ENCODE measurements around the gene KRT27. TPM values are rescaled to one million over a fixed set of nuclear protein-coding genes. Genes with fewer than 3 reads are reported as not detected.

Gene KRT27, protein sequence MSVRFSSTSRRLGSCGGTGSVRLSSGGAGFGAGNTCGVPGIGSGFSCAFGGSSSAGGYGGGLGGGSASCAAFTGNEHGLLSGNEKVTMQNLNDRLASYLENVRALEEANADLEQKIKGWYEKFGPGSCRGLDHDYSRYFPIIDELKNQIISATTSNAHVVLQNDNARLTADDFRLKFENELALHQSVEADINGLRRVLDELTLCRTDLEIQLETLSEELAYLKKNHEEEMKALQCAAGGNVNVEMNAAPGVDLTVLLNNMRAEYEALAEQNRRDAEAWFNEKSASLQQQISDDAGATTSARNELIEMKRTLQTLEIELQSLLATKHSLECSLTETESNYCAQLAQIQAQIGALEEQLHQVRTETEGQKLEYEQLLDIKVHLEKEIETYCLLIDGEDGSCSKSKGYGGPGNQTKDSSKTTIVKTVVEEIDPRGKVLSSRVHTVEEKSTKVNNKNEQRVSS
- total RNA-seq (2013; cell fraction: nucleolus; rRNA removed) = not detected in 2 replicates
- total RNA-seq (2014; rRNA removed) = not detected in 2 replicates
- not detected in 2 replicates for total RNA-seq (2014; rRNA removed; fragmentation: Illumina TruSeq; extraction: Trizol)
- total RNA-seq (2021) = not detected in 2 replicates
- polyA plus RNA-seq (2011; ENCODE audit: low read depth) = not detected
- polyA plus RNA-seq (2011; rRNA removed) = 0.20 TPM in 1 of 2 replicates, not detected in the other
- polyA plus RNA-seq (2011; cell fraction: cytosol; rRNA removed) = not detected in 2 replicates
- polyA plus RNA-seq (2011; cell fraction: nucleus; rRNA removed) = 0.13 TPM in 1 of 2 replicates, not detected in the other
- polyA plus RNA-seq (2012) = not detected in 2 replicates
- polyA plus RNA-seq (2014; fragmentation: Illumina TruSeq; extraction: Trizol) = not detected in 2 replicates
- polyA plus RNA-seq (2014; fragmentation: Nextera tagmentation; extraction: Ambion mirVana) = not detected
- not detected in 2 replicates for polyA plus RNA-seq (2014; rRNA removed)
- not detected for polyA plus RNA-seq (2016; fragmentation: Nextera tagmentation; extraction: Ambion mirVana)
- polyA minus RNA-seq (2011; rRNA and poly(A)+ RNA removed) = not detected in 2 replicates
- not detected in 2 replicates for polyA minus RNA-seq (2011; cell fraction: cytosol; rRNA and poly(A)+ RNA removed)
- not detected in 2 replicates for polyA minus RNA-seq (2011; cell fraction: nucleus; rRNA and poly(A)+ RNA removed)
- Bru-seq, nascent RNA = not detected
- BruChase-seq, experiment 1, labeled RNA remaining after a 6-hour chase = not detected
- not detected for BruChase-seq, experiment 2, labeled RNA remaining after a 2-hour chase
- long read RNA-seq, experiment 1 = 0 reads
- long read RNA-seq, experiment 2 = 0 reads

DNA sequence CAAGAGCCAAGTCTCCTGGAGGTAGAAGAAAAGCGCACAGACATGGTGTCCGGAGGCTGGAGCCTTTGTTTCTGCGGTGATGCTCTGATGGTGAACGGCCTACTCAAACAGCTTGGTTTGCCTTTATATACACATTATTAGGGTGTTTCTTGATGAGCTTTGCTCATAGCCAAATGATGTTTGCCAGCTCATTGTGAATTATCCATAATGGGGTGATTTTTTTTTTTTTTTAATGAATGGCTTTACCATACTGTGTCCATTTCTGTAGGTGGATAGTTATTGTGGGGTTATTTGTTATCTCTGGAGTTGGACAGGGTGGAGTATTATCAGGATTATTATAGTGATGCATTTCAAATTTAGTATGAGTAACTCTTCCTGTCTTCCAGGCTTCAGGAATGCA, at the start of gene KRT27:
Gene KRT27, minus strand, starts transcription at position 101 of the 400 bp plus-strand sequence. Its CDS starts 57 bp downstream, at position 44.
- Histone ChIP-seq H3K27ac (ENCODE audit: control insufficient read depth, insufficient read depth) (no peak within 1 kb of the TSS), H3K4me3 (no peak within 1 kb of the TSS), H3K79me2 (ENCODE audit: control insufficient read depth, insufficient read depth, low read length) (no peaks in the 10 kb centered on the region), H3K9ac (ENCODE audit: control insufficient read depth, insufficient read depth, low read length) (no peak within 1 kb of the TSS), H3K27me3 (replicated peaks in 1 of 2; ENCODE audit: control insufficient read depth in 2 of 2, insufficient read depth in 2 of 2, low read length in 1 of 2) (peaks cover 0 to 6% of the 10 kb centered on the region in 2 experiments; a peak in 1 of 4 replicates), H4K20me1 (ENCODE audit: control insufficient read depth, insufficient read depth) (no peaks in the 10 kb centered on the region), H3K36me3 (ENCODE audit: control insufficient read depth in 2 of 2, insufficient read depth in 2 of 2, low read length in 1 of 2) (no peaks in the 10 kb centered on the region), H3K4me1 (ENCODE audit: control insufficient read depth, insufficient read depth, low read length) (no peaks in the 10 kb centered on the region), H3K4me2 (ENCODE audit: control insufficient read depth, insufficient read depth) (no peak within 1 kb of the TSS), H2AFZ (ENCODE audit: control insufficient read depth, low read depth, low read length) (no peak within 1 kb of the TSS), H3K9me3 (replicated peaks; ENCODE audit: control insufficient read depth, insufficient read depth, low read length) (no peaks in the 10 kb centered on the region)
- 93% methylated on average over 4 of the region's 4 CpGs for WGBS (ENCODE audit: insufficient coverage, insufficient replicate concordance, low lambda C conversion rate, missing lambda C conversion rate)
- ChIA-PET CTCF (interaction anchor here (0.7 kb wide), 1 partner anchor 17 kb away, joined by 3 read pairs; no protein-coding TSS in a partner anchor), RAD21 (ENCODE audit: unreplicated experiment) (no interaction called here), POLR2A (no interaction called here), SMC1A (ENCODE audit: uncharacterized antibody, unreplicated experiment) (interaction anchor here (0.6 to 0.9 kb wide), 2 partner anchors 12 to 311 kb away, joined by 3 read pairs; no protein-coding TSS in a partner anchor)
- in situ Hi-C loops (cut with MboI) (no loop called here), intact Hi-C loops (cut with micrococcal nuclease; ENCODE audit: unreplicated experiment) (no loop called here)
- BruUV-seq (replicated peaks) = no TSS peak
- DNase-seq (ENCODE audit: low read depth, low spot score) (no peak), FAIRE-seq (no peak), ATAC-seq (no peak)
- TF ChIP-seq, protein P1, sequence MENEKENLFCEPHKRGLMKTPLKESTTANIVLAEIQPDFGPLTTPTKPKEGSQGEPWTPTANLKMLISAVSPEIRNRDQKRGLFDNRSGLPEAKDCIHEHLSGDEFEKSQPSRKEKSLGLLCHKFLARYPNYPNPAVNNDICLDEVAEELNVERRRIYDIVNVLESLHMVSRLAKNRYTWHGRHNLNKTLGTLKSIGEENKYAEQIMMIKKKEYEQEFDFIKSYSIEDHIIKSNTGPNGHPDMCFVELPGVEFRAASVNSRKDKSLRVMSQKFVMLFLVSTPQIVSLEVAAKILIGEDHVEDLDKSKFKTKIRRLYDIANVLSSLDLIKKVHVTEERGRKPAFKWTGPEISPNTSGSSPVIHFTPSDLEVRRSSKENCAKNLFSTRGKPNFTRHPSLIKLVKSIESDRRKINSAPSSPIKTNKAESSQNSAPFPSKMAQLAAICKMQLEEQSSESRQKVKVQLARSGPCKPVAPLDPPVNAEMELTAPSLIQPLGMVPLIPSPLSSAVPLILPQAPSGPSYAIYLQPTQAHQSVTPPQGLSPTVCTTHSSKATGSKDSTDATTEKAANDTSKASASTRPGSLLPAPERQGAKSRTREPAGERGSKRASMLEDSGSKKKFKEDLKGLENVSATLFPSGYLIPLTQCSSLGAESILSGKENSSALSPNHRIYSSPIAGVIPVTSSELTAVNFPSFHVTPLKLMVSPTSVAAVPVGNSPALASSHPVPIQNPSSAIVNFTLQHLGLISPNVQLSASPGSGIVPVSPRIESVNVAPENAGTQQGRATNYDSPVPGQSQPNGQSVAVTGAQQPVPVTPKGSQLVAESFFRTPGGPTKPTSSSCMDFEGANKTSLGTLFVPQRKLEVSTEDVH (IDR thresholded peaks at IDR 0.05; ENCODE audit: low read depth, partially characterized antibody) = no peak
- no peak for TF ChIP-seq FOS (IDR thresholded peaks at IDR 0.05; ENCODE audit: borderline replicate concordance, extremely low read depth, insufficient read length)
- no peak for TF ChIP-seq BACH1 (IDR thresholded peaks at IDR 0.05; ENCODE audit: borderline replicate concordance)
- TF ChIP-seq, protein P2, sequence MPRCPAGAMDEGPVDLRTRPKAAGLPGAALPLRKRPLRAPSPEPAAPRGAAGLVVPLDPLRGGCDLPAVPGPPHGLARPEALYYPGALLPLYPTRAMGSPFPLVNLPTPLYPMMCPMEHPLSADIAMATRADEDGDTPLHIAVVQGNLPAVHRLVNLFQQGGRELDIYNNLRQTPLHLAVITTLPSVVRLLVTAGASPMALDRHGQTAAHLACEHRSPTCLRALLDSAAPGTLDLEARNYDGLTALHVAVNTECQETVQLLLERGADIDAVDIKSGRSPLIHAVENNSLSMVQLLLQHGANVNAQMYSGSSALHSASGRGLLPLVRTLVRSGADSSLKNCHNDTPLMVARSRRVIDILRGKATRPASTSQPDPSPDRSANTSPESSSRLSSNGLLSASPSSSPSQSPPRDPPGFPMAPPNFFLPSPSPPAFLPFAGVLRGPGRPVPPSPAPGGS (IDR thresholded peaks at IDR 0.05; ENCODE audit: borderline replicate concordance, insufficient read depth, low read depth, low read length, poor library complexity, severe bottlenecking) = no peak
- no peak for TF ChIP-seq SUZ12 (IDR thresholded peaks at IDR 0.05; ENCODE audit: unreplicated experiment)
- no peak for TF ChIP-seq RBBP5 (conservative IDR thresholded peaks at IDR 0.05)
- TF ChIP-seq SRF (IDR thresholded peaks at IDR 0.05; ENCODE audit: low read depth in 2 of 2, low read length in 2 of 2) = no peak
- no peak for TF ChIP-seq ESRRA (IDR thresholded peaks at IDR 0.05; ENCODE audit: low read length)
- TF ChIP-seq HCFC1 (IDR thresholded peaks at IDR 0.05; ENCODE audit: low read length) = no peak
- no peak for TF ChIP-seq SIX5 (IDR thresholded peaks at IDR 0.05; ENCODE audit: low read depth, low read length, severe bottlenecking)
- no peak for TF ChIP-seq ETV6 (conservative IDR thresholded peaks at IDR 0.05 in 1 of 2, IDR thresholded peaks at IDR 0.05 in 1 of 2; ENCODE audit: borderline replicate concordance in 1 of 2, low read depth in 1 of 2)
- no peak for TF ChIP-seq POU2F2 (IDR thresholded peaks at IDR 0.05; ENCODE audit: borderline replicate concordance, low read depth, low read length)
- TF ChIP-seq GATAD2B (conservative IDR thresholded peaks at IDR 0.05; ENCODE audit: low read depth) = no peak
- TF ChIP-seq SP1 (IDR thresholded peaks at IDR 0.05; ENCODE audit: low read depth, low read length) = no peak

Data from GM12878 (cell line).